ENCODE results near the gene CD2.

Gene CD2

GRCh38 chr1:116811321-116811720 is 57.1 kb downstream of the CD2 start:
- no peak overlapping the region for H3K4me3 ChIP-seq (ENCODE audit: low read depth, low read length)

GRCh38 chr1:116814926-116815723 is 60.9 kb downstream of the CD2 start:
- H3K4me3 ChIP-seq (ENCODE audit: low read depth, low read length), result no peak overlapping the region

- no peak overlapping the region for H3K4me3 ChIP-seq (ENCODE audit: low read depth, low read length)
Observed at GRCh38 chr1:116817582-116818064, 63.4 kb downstream of the CD2 start.
